Activated CD8-positive, alpha-beta memory T cell treated with anti-CD3 and anti-CD28 coated beads, Interleukin-2, amount 10 ng/mL, durations not matched to agents 7 days and 5 days (primary cell): Measurements from ENCODE around the gene MBTPS1. TPM values are rescaled to one million over a fixed set of nuclear protein-coding genes. Genes with fewer than 3 reads are reported as not detected.
A peak's percentile ranks its signal among the peaks of the same experiment; 100 is the strongest.

ENCODE experiments used
- ATAC-seq: fragments of 150-1000 bp; cut with Tn5 transposase; one replicate; pipeline ENCODE4 v1.10.0; 2021; ENCODE audit warnings: moderate library complexity
- CTCF ChIA-PET: fragments of 350-600 bp; sonication (Branson Sonifier 250); formaldehyde crosslinking; loops from one replicate; lab custom pipeline; 2021; ENCODE audit warnings: antibody characterized with exemption; lab: Charles Lee
- DNase-seq: peaks from one replicate; pipeline ENCODE4 v3.0.0-alpha.2; 2020
- H3K27ac Mint-ChIP-seq: one replicate; pipeline ENCODE4 v1.8.0; 2021; ENCODE audit warnings: mild to moderate bottlenecking, mixed read lengths
- H3K27me3 Mint-ChIP-seq: one replicate; pipeline ENCODE4 v1.8.0; 2021; ENCODE audit warnings: mixed read lengths
- H3K36me3 Mint-ChIP-seq: one replicate; pipeline ENCODE4 v1.8.0; 2021; ENCODE audit warnings: mild to moderate bottlenecking, mixed read lengths
- H3K4me1 Mint-ChIP-seq: one replicate; pipeline ENCODE4 v1.8.0; 2021; ENCODE audit warnings: mixed read lengths
- H3K4me3 Mint-ChIP-seq: one replicate; pipeline ENCODE4 v1.8.0; 2021; ENCODE audit warnings: mild to moderate bottlenecking, moderate library complexity, mixed read lengths
- H3K9me3 Mint-ChIP-seq: one replicate; pipeline ENCODE4 v1.8.0; 2022; ENCODE audit warnings: low read depth, mixed read lengths
- total RNA-seq, 2 experiments: library from RNA; stranded (reverse); gene quantifications; one replicate each; pipeline ENCODE4 v1.2.3, GENCODE V29; 2021

The MBTPS1 gene
- total RNA-seq, 2 experiments from 2014 or later, result 56.1 to 57.8 TPM

- CTCF ChIA-PET, result interaction anchor here (0.9 to 1.7 kb wide), 4 partner anchors 9 to 81 kb away, joined by 3 to 4 read pairs (median 4); partner anchors contain the start of gene TAF1C
- H3K36me3 Mint-ChIP-seq, result peaks cover 8% of the 10 kb centered on the region
- H3K4me3 Mint-ChIP-seq, result no peak overlapping the region
- H3K27ac Mint-ChIP-seq, result no peak overlapping the region
- no peaks in the 10 kb centered on the region for H3K27me3 Mint-ChIP-seq
- ATAC-seq (no peak), DNase-seq (no peak)
- peaks cover 12% of the 10 kb centered on the region for H3K4me1 Mint-ChIP-seq
- no peaks in the 10 kb centered on the region for H3K9me3 Mint-ChIP-seq
Measured at GRCh38 chr16:84105948-84106740, 10.6 kb downstream of the MBTPS1 start.

GRCh38 chr16:84105301-84105815, 11.4 kb downstream of the MBTPS1 start:
- CTCF ChIA-PET, result interaction anchor here (0.8 to 1.2 kb wide), 4 partner anchors 10 to 82 kb away, joined by 3 to 4 read pairs (median 4); partner anchors contain the start of genes MBTPS1 and TAF1C
- DNase-seq (no peak), ATAC-seq (no peak)
- H3K36me3 Mint-ChIP-seq, result peaks cover 9% of the 10 kb centered on the region
- no peaks in the 10 kb centered on the region for H3K9me3 Mint-ChIP-seq
- no peak overlapping the region for H3K4me3 Mint-ChIP-seq
- H3K27ac Mint-ChIP-seq, result no peak overlapping the region
- H3K4me1 Mint-ChIP-seq, result peaks cover 6% of the 10 kb centered on the region
- no peaks in the 10 kb centered on the region for H3K27me3 Mint-ChIP-seq

DNA sequence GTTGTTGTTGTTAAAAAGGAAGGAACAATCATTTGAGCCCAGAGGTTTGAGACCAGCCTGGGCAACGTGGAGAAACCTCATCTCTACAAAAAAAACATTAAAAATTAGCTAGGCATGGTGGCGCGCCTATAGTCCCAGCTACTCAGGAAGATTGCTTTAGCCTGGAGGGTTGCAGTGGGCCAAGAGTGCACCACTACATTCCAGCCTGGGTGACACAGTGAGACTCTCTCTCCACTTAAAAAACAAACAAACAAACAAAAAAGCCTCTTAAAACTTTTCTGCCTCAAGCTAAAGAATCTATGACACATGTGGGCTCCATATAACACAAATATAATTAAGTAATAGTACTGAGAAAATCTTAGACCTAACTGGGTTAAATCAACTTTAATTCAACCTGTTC, 12.5 kb downstream of the MBTPS1 start:
- H3K27ac Mint-ChIP-seq, result no peak overlapping the region
- DNase-seq, result no peak
- H3K9me3 Mint-ChIP-seq, result no peaks in the 10 kb centered on the region
- no peak for ATAC-seq
- no peaks in the 10 kb centered on the region for H3K27me3 Mint-ChIP-seq
- H3K4me1 Mint-ChIP-seq, result peaks cover 16% of the 10 kb centered on the region
- no peak overlapping the region for H3K4me3 Mint-ChIP-seq
- peaks cover 11% of the 10 kb centered on the region for H3K36me3 Mint-ChIP-seq
- CTCF ChIA-PET, result interaction anchor here (1.6 to 1.9 kb wide), 2 partner anchors 16 to 20 kb away, joined by 4 to 7 read pairs; no protein-coding TSS in a partner anchor

DNA sequence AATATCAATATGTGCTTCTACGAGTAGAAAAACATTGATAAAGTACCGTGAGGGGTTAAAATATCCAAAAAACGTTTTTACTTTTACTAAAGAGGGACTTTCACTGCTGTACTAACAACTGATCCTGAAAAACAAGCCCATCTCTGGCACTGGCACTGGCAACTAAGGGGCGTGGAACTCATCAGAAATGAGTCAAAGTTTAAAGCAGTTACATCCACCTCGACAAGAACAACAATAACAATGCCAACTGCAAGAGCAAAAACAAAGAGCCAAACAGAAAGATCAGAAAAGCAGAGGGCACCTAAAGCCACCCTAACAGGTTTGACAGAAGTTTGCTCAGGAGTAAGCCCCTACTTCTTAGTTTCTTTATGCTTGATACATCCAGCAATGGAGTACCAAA, 13.1 kb downstream of the MBTPS1 start:
- Mint-ChIP-seq H3K27me3 (no peaks in the 10 kb centered on the region), H3K36me3 (peaks cover 13% of the 10 kb centered on the region), H3K4me3 (no peak overlapping the region), H3K9me3 (no peaks in the 10 kb centered on the region), H3K27ac (no peak overlapping the region), H3K4me1 (peaks cover 21% of the 10 kb centered on the region)
- CTCF ChIA-PET, result interaction anchor here (1.3 to 1.9 kb wide), 4 partner anchors 15 to 83 kb away, joined by 3 to 7 read pairs (median 5); partner anchors contain the start of genes DNAAF1, HSDL1 and TAF1C
- no peak for ATAC-seq
- no peak for DNase-seq

GRCh38 chr16:84098939-84099338, 17.8 kb downstream of the MBTPS1 start:
- Mint-ChIP-seq H3K4me1 (peaks cover 23% of the 10 kb centered on the region), H3K4me3 (no peak overlapping the region), H3K9me3 (no peaks in the 10 kb centered on the region), H3K27ac (no peak overlapping the region), H3K36me3 (peaks cover 33% of the 10 kb centered on the region), H3K27me3 (no peaks in the 10 kb centered on the region)
- DNase-seq, result no peak
- CTCF ChIA-PET, result interaction anchor here (0.6 to 1.8 kb wide), 3 partner anchors 14 to 88 kb away, joined by 4 to 7 read pairs (median 7); partner anchors contain the start of gene TAF1C
- ATAC-seq, result no peak

DNA sequence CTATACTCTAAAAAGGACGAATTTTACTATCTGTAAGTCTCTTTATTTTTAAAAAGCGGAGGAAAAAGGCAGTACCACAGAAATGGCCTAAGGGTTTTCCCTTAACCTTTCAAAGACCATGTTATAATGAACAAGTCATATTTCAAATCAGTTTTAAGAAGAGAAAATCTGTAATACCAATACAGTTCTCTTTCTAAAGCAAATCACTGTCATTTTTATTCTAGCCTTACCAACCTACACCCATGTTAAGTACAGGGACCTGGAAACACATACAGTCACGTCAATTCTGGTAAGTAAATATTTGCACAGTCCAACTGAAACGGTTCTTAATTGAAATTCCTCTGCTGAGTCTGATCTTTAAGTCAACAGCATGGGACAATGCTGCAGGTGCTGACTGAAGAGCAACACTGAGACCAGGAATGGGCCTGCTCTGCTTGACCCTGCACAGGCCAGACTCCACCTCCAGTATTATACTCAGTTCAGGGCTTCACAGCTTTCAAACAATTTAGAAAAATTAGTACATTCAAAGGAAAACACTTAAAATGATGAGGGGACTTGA, 20.2 kb downstream of the MBTPS1 start:
- CTCF ChIA-PET, result interaction anchor here (1.0 to 1.5 kb wide), 3 partner anchors 8 to 11 kb away, joined by 3 to 6 read pairs (median 3); no protein-coding TSS in a partner anchor
- ATAC-seq (no peak), DNase-seq (no peak)
- Mint-ChIP-seq H3K27me3 (no peaks in the 10 kb centered on the region), H3K27ac (no peak overlapping the region), H3K9me3 (no peaks in the 10 kb centered on the region), H3K4me1 (peaks cover 18% of the 10 kb centered on the region), H3K4me3 (no peak overlapping the region), H3K36me3 (peaks cover 41% of the 10 kb centered on the region)

GRCh38 chr16:84095466-84095865, 21.3 kb downstream of the MBTPS1 start:
- peaks cover 43% of the 10 kb centered on the region for H3K36me3 Mint-ChIP-seq
- CTCF ChIA-PET, result interaction anchor here (1.9 kb wide), 1 partner anchor 11 kb away, joined by 4 read pairs; no protein-coding TSS in a partner anchor
- ATAC-seq, result no peak

DNA sequence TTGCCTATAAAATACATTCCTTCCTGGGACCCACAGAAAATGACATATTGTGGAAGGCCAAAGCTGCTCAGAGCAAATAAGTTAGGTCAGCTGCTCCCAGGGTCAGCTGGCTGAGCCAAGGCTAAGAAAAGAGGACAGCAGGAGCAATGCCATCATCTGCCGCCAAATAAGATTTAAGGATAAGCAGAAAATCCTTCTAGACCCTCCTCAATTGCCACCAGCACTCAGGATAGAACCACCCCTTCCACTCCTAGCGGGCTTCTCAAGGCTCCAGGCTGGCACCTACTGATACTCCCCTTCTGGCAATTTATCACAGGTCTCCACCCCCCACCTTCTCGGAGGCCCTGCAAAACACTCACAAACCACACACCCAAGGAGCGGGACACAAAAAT, 22.9 kb downstream of the MBTPS1 start:
- no peaks in the 10 kb centered on the region for H3K27me3 Mint-ChIP-seq
- no peak for DNase-seq
- H3K9me3 Mint-ChIP-seq, result no peaks in the 10 kb centered on the region
- H3K4me1 Mint-ChIP-seq, result peaks cover 13% of the 10 kb centered on the region
- no peak overlapping the region for H3K4me3 Mint-ChIP-seq
- H3K27ac Mint-ChIP-seq, result no peak overlapping the region
- CTCF ChIA-PET, result interaction anchor here (1.9 kb wide), 1 partner anchor 9 kb away, joined by 4 read pairs; no protein-coding TSS in a partner anchor
- ATAC-seq, result no peak
- peaks cover 45% of the 10 kb centered on the region for H3K36me3 Mint-ChIP-seq

More at GRCh38 chr16:84095466-84095865, 21.3 kb downstream of the MBTPS1 start:
- no peaks in the 10 kb centered on the region for H3K9me3 Mint-ChIP-seq
- no peak overlapping the region for H3K27ac Mint-ChIP-seq
- H3K27me3 Mint-ChIP-seq, result no peaks in the 10 kb centered on the region
- DNase-seq, result no peak
- H3K4me1 Mint-ChIP-seq, result peaks cover 17% of the 10 kb centered on the region
- no peak overlapping the region for H3K4me3 Mint-ChIP-seq

- H3K27me3 Mint-ChIP-seq, result no peaks in the 10 kb centered on the region
- H3K27ac Mint-ChIP-seq, result no peak overlapping the region
- H3K36me3 Mint-ChIP-seq, result peaks cover 44% of the 10 kb centered on the region
- H3K4me1 Mint-ChIP-seq, result peaks cover 15% of the 10 kb centered on the region
- no peak for DNase-seq
- H3K4me3 Mint-ChIP-seq, result no peak overlapping the region
- CTCF ChIA-PET, result interaction anchor here (1.6 to 1.9 kb wide), 2 partner anchors 9 to 94 kb away, joined by 4 to 6 read pairs; partner anchors contain the start of gene TAF1C
- H3K9me3 Mint-ChIP-seq, result no peaks in the 10 kb centered on the region
- ATAC-seq, result no peak
Measured at GRCh38 chr16:84093120-84093878, 23.4 kb downstream of the MBTPS1 start.

GRCh38 chr16:84091460-84091859, 25.3 kb downstream of the MBTPS1 start:
- CTCF ChIA-PET, result interaction anchor here (0.9 to 1.6 kb wide), 2 partner anchors 9 to 95 kb away, joined by 3 to 6 read pairs; partner anchors contain the start of gene TAF1C
- peaks cover 48% of the 10 kb centered on the region for H3K36me3 Mint-ChIP-seq
- no peak for DNase-seq

DNA sequence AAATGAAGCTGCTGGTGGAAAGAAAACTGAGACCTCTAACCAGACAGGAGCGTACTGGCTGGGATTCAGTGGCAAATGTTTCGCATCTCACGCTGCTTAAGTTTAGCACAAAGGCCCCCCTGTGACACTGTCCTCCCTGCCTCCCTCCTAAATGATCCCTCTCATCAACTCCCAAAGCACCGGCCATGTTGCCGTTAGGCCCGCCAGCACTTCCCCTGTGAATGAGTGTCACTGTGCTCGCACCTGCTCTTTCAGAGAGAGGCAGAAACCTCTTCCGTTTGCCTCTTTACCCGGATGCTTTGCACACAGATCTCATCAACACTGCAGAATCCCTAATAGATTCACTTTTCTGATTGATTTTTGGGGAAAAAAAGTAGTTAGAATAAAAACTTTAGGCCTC, 26.5 kb downstream of the MBTPS1 start:
- H3K4me1 Mint-ChIP-seq, result peaks cover 43% of the 10 kb centered on the region
- DNase-seq, result no peak
- H3K36me3 Mint-ChIP-seq, result peaks cover 50% of the 10 kb centered on the region
- CTCF ChIA-PET, result interaction anchor here (1.5 to 9.3 kb wide), 4 partner anchors 11 to 96 kb away, joined by 4 to 143 read pairs (median 8); partner anchors contain the start of genes MBTPS1 and TAF1C
- no peak overlapping the region for H3K27ac Mint-ChIP-seq
- no peaks in the 10 kb centered on the region for H3K9me3 Mint-ChIP-seq
- no peak for ATAC-seq
- H3K4me3 Mint-ChIP-seq, result no peak overlapping the region
- H3K27me3 Mint-ChIP-seq, result no peaks in the 10 kb centered on the region

More at GRCh38 chr16:84091460-84091859, 25.3 kb downstream of the MBTPS1 start:
- no peak overlapping the region for H3K27ac Mint-ChIP-seq
- ATAC-seq, result no peak
- no peak overlapping the region for H3K4me3 Mint-ChIP-seq
- H3K9me3 Mint-ChIP-seq, result no peaks in the 10 kb centered on the region
- H3K27me3 Mint-ChIP-seq, result no peaks in the 10 kb centered on the region
- H3K4me1 Mint-ChIP-seq, result peaks cover 34% of the 10 kb centered on the region

GRCh38 chr16:84088695-84089395, 27.9 kb downstream of the MBTPS1 start:
- H3K27ac Mint-ChIP-seq, result peak overlapping the region; percentile 16
- H3K4me3 Mint-ChIP-seq, result no peak overlapping the region
- CTCF ChIA-PET, result interaction anchor here (0.7 to 9.3 kb wide), 9 partner anchors 8 to 97 kb away, joined by 3 to 143 read pairs (median 4); partner anchors contain the start of genes DNAAF1, HSDL1, MBTPS1 and TAF1C
- ATAC-seq (peak; percentile 76), DNase-seq (peak; percentile 80)
- no peaks in the 10 kb centered on the region for H3K27me3 Mint-ChIP-seq
- peaks cover 49% of the 10 kb centered on the region for H3K4me1 Mint-ChIP-seq
- H3K36me3 Mint-ChIP-seq, result peaks cover 45% of the 10 kb centered on the region
- no peaks in the 10 kb centered on the region for H3K9me3 Mint-ChIP-seq
